K562 (cell line): Measurements from ENCODE around the gene DCAF10. TPM values are rescaled to one million over a fixed set of nuclear protein-coding genes. Genes with fewer than 3 reads are reported as not detected.

Experiments used
- DACH1 ChIP-seq: fragments of 450-650 bp; IDR thresholded peaks from 2 replicates; pipeline ENCODE4 v1.6.1; 2018; ENCODE audit not compliant: partially characterized antibody
- ETV5 ChIP-seq: sonication (generic); formaldehyde crosslinking; IDR thresholded peaks from 2 replicates; pipeline ENCODE4 v1.4.0; 2020; ENCODE audit warnings: low read depth, mild to moderate bottlenecking, missing genetic modification reagents
- GATAD2B ChIP-seq: fragments of 450-650 bp; IDR thresholded peaks from 2 replicates; pipeline ENCODE4 v1.6.1; 2017; ENCODE audit warnings: mild to moderate bottlenecking, borderline replicate concordance
- HCFC1 ChIP-seq: IDR thresholded peaks from 2 replicates; pipeline ENCODE4 v1.6.1; 2012; ENCODE audit warnings: low read depth, low read length, improper control_type of control experiment
- HMGN3 ChIP-seq: IDR thresholded peaks from 2 replicates; pipeline ENCODE4 v1.6.1; 2011; ENCODE audit warnings: borderline replicate concordance, low read depth, mild to moderate bottlenecking, mixed read lengths, low read length; ENCODE audit not compliant: insufficient read length; ENCODE audit errors: extremely low read depth
- ILF3 ChIP-seq: fragments of 450-650 bp; IDR thresholded peaks from 2 replicates; pipeline ENCODE4 v1.6.1; 2018; ENCODE audit warnings: antibody characterized with exemption, mild to moderate bottlenecking, moderate library complexity, borderline replicate concordance
- NCOA2 ChIP-seq, 2 experiments: fragments of 450-650 bp; IDR thresholded peaks; 2 replicates each; pipeline ENCODE4 v1.6.1; 2018; ENCODE audit warnings: mild to moderate bottlenecking in 2 of 2, moderate library complexity in 1 of 2; ENCODE audit not compliant: partially characterized antibody in 2 of 2
- NELFE ChIP-seq: IDR thresholded peaks from 2 replicates; pipeline ENCODE4 v1.6.1; 2011; ENCODE audit warnings: mild to moderate bottlenecking; ENCODE audit not compliant: insufficient read depth, insufficient read length
- TCF3 ChIP-seq: sonication (generic); formaldehyde crosslinking; IDR thresholded peaks from 2 replicates; pipeline ENCODE4 v1.4.0; 2020; ENCODE audit warnings: mild to moderate bottlenecking, missing genetic modification reagents
- XRCC3 ChIP-seq: fragments of 450-650 bp; IDR thresholded peaks from 2 replicates; pipeline ENCODE4 v1.6.1; 2017; ENCODE audit warnings: mild to moderate bottlenecking, moderate library complexity
- polyA plus RNA-seq, 8 experiments: library from polyadenylated mRNA; depleted of rRNA in 4 of 8; stranded (reverse) in 5 of 8; unstranded in 3 of 8; fragments of >200 nt; fragmentation: Nextera tagmentation in 2 of 8; fragmentation: Illumina TruSeq in 1 of 8; extraction: Ambion mirVana in 2 of 8; extraction: Trizol in 1 of 8; gene quantifications; 2 replicates each; pipeline versions ENCODE4 v1.2.1 to v1.2.3, GENCODE V29; 2011 to 2014; ENCODE audit warnings: inconsistent platforms in 1 of 8, missing spikeins in 1 of 8
- total RNA-seq, 7 experiments: library from RNA; depleted of rRNA in 6 of 7; stranded (reverse); fragments of >200 nt in 6 of 7; fragmentation: Illumina TruSeq in 2 of 7; extraction: Trizol in 2 of 7; gene quantifications; 2 replicates each; pipeline versions ENCODE4 v1.2.1 to v1.2.3, GENCODE V29; 2011 to 2021; ENCODE audit warnings: low replicate concordance in 1 of 7
- TF ChIP-seq, protein P1 (sequence below): fragments of 450-650 bp; IDR thresholded peaks from 2 replicates; pipeline ENCODE4 v1.6.1; 2017; ENCODE audit warnings: antibody characterized with exemption, mild to moderate bottlenecking
- TF ChIP-seq, protein P2 (sequence below): IDR thresholded peaks from 2 replicates; pipeline ENCODE4 v1.6.1; 2012; ENCODE audit warnings: low read depth, low read length, improper control_type of control experiment, borderline replicate concordance
- TF ChIP-seq, protein P3 (sequence below): fragments of 250-450 bp; sonication (Bioruptor Pico); IDR thresholded peaks from 2 replicates; pipeline ENCODE4 v1.5.0; 2021; ENCODE audit warnings: mild to moderate bottlenecking, moderate library complexity
- TF ChIP-seq, protein P4 (sequence below): sonication (generic); formaldehyde crosslinking; IDR thresholded peaks from 2 replicates; pipeline ENCODE4 v1.8.0; 2022; ENCODE audit warnings: missing genetic modification reagents, mild to moderate bottlenecking, moderate library complexity, borderline replicate concordance

Gene DCAF10
- total and polyA plus RNA-seq, 9 of the 15 experiments (the other 6 are each of a cell fraction or from before 2014, with no cell fraction given): 6.8 to 40.1 (median 16.9) TPM

DNA sequence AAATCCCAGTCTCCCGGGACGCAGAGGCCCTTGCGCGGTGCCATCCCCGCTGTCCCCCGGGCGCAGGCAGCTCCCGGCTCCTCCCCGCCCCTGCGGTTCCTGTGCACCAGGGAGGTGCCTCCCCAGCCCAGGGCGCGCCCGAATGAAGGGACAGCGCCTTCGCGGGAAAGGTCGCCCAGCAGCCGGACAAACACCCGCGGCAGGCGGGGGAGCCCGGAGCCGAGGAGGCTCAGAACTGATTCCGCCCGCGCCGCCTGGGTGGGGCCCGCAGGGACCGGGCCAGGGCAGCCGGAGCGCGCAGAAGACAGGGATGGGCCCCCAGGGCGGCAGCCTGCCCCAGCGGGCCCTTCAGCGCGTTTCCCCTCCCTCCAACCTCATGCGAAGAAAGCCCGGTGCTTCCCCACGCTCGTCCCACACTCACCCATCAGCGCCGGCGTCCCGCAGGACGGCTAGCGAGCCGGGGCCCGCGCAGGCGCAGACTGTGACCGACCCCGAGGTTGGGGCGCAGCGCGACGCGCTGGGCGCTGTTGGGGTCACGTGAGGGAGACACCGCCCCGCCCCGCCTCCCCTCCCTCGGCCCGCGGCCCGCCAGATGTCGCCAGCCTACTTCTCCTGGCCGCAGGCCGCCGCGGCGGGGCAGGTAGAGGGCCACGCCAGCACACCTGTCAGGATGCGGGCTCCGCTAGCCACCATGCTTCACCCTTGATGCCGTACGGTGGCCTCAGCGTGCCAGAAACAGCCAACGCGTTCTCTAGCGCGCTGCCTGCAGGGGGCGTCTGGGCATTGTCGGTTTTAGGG is 103.2 kb downstream of the DCAF10 start, which contains the start of gene SLC25A51 (continued):
- TF ChIP-seq, protein P1, sequence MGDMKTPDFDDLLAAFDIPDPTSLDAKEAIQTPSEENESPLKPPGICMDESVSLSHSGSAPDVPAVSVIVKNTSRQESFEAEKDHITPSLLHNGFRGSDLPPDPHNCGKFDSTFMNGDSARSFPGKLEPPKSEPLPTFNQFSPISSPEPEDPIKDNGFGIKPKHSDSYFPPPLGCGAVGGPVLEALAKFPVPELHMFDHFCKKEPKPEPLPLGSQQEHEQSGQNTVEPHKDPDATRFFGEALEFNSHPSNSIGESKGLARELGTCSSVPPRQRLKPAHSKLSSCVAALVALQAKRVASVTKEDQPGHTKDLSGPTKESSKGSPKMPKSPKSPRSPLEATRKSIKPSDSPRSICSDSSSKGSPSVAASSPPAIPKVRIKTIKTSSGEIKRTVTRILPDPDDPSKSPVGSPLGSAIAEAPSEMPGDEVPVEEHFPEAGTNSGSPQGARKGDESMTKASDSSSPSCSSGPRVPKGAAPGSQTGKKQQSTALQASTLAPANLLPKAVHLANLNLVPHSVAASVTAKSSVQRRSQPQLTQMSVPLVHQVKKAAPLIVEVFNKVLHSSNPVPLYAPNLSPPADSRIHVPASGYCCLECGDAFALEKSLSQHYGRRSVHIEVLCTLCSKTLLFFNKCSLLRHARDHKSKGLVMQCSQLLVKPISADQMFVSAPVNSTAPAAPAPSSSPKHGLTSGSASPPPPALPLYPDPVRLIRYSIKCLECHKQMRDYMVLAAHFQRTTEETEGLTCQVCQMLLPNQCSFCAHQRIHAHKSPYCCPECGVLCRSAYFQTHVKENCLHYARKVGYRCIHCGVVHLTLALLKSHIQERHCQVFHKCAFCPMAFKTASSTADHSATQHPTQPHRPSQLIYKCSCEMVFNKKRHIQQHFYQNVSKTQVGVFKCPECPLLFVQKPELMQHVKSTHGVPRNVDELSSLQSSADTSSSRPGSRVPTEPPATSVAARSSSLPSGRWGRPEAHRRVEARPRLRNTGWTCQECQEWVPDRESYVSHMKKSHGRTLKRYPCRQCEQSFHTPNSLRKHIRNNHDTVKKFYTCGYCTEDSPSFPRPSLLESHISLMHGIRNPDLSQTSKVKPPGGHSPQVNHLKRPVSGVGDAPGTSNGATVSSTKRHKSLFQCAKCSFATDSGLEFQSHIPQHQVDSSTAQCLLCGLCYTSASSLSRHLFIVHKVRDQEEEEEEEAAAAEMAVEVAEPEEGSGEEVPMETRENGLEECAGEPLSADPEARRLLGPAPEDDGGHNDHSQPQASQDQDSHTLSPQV: peak; percentile 88
- TF ChIP-seq DACH1 (peak; percentile 32), HCFC1 (peak; percentile 80), NELFE (no peak), TCF3 (CRISPR knock-in tag) (peak; percentile 51), HMGN3 (peak; percentile 63), NCOA2 (IDR thresholded peaks at IDR 0.05; ENCODE audit: partially characterized antibody in 2 of 2) (no peak), GATAD2B (peak; percentile 98), XRCC3 (no peak), ETV5 (CRISPR knock-in tag) (peak; percentile 61), ILF3 (0 out of 2 replicates have a peak, but pooled peaks have one; percentile 75)
- TF ChIP-seq, protein P2, sequence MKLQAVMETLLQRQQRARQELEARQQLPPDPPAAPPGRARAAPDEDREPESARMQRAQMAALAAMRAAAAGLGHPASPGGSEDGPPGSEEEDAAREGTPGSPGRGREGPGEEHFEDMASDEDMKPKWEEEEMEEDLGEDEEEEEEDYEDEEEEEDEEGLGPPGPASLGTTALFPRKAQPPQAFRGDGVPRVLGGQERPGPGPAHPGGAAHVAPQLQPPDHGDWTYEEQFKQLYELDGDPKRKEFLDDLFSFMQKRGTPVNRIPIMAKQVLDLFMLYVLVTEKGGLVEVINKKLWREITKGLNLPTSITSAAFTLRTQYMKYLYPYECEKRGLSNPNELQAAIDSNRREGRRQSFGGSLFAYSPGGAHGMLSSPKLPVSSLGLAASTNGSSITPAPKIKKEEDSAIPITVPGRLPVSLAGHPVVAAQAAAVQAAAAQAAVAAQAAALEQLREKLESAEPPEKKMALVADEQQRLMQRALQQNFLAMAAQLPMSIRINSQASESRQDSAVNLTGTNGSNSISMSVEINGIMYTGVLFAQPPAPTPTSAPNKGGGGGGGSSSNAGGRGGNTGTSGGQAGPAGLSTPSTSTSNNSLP: no peak
- TF ChIP-seq, protein P3, sequence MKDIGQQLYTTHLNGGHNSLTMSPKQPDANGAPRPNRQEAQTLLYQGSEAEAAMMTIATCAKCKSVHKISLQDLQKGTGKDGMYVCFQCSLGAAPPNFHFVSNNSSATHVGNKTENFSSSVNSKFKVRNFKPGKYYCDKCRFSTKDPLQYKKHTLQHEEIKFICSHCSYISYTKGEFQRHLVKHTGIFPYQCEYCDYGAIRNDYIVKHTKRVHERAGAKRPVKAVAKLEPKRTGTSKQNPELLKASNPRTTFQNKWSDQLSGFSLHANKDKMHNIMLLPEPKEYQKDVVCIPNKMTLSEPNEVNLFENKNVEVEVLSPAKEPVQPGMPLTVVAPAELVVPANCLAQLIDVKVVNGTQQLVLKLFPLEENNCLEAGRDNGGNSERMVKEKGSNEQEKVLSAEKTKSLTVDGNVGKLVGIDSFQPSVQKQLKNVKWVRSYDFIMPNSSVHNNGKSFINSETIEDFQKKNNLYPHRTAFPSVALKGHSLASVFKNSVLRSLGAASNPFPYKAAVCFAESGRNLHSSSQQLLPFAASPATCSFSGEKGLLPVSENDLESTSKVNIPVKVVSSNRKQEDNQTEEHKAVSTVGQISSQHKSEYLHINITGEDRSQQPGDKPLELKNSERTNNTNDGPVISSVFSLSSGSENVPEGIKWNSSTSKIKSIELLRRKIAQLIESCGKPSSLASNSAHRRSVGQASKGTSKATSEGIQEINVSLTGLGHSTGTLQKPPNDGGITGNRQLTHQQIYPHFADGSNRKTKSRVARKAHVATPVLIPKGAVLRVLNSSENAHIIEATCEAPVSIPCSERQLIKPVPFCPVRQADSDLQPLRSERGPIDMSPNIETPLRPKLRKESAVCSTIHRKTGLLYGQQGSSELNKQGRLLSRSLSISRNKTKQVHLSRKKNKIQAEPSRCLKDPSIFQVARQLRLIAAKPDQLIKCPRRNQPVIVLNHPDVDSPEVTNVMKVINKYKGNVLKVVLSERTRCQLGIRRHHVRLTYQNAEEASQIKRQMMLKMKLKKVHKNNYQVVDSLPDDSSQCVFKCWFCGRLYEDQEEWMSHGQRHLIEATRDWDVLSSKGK (CRISPR knock-in tag): no peak
- TF ChIP-seq, protein P4, sequence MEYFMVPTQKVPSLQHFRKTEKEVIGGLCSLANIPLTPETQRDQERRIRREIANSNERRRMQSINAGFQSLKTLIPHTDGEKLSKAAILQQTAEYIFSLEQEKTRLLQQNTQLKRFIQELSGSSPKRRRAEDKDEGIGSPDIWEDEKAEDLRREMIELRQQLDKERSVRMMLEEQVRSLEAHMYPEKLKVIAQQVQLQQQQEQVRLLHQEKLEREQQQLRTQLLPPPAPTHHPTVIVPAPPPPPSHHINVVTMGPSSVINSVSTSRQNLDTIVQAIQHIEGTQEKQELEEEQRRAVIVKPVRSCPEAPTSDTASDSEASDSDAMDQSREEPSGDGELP: peak; percentile 90
